T-cell (primary cell): ENCODE results near the gene BABAM1. TPM values are rescaled to one million over a fixed set of nuclear protein-coding genes. Genes with fewer than 3 reads are reported as not detected.

ENCODE experiments used
- ATAC-seq, 4 experiments: fragments of 200-7000 bp in 3 of 4; fragments of 150-1000 bp in 1 of 4; cut with Tn5 transposase; replicated peaks in 1 of 4; 1 replicate in 3 of 4; 2 replicates in 1 of 4; pipeline ENCODE4 v1.10.0; 2021; ENCODE audit warnings: moderate library complexity in 3 of 4, mild to moderate bottlenecking in 2 of 4, moderate number of reproducible peaks in 1 of 4
- CTCF ChIA-PET, 2 donors: fragments of 300-600 bp; sonication (Branson Sonifier 250); formaldehyde crosslinking; loops; one replicate each; lab custom pipeline; 2022; ENCODE audit warnings: antibody characterized with exemption in 2 of 2; lab: Charles Lee
- POLR2A ChIA-PET, 2 donors: fragments of 300-600 bp; sonication (Branson Sonifier 250); formaldehyde crosslinking; loops; one replicate each; lab custom pipeline; 2022; ENCODE audit warnings: antibody characterized with exemption in 2 of 2; lab: Charles Lee
- DNase-seq, 35 experiments: peaks; one replicate each; pipeline versions ENCODE4 v3.0.0 to v3.0.0-alpha.2; 2013 to 2023
- H3K27ac ChIP-seq: one replicate; pipeline ENCODE4 v1.5.1; 2013; ENCODE audit warnings: low read length
- H3K27me3 ChIP-seq, 2 experiments: replicated peaks in 1 of 2; 1 replicate in 1 of 2; 2 replicates in 1 of 2; pipeline versions ENCODE4 v1.6.1 to v1.7.0; 2013; ENCODE audit warnings: low read length in 1 of 2, mixed read lengths in 1 of 2; ENCODE audit not compliant: control insufficient read depth in 2 of 2, insufficient read depth in 2 of 2; ENCODE audit errors: extremely low read depth in 1 of 2
- H3K36me3 ChIP-seq, 2 donors: 1 replicate in 1 of 2; 2 replicates in 1 of 2; pipeline versions ENCODE4 v1.6.1 to v1.7.0; 2013; ENCODE audit warnings: low read length in 1 of 2; ENCODE audit not compliant: control insufficient read depth in 2 of 2, insufficient read depth in 1 of 2; ENCODE audit errors: extremely low read depth in 1 of 2
- H3K4me1 ChIP-seq, 2 experiments: 1 replicate in 1 of 2; 2 replicates in 1 of 2; pipeline versions ENCODE4 v1.6.1 to v1.7.0; 2013; ENCODE audit warnings: low read length in 2 of 2, mixed read lengths in 1 of 2; ENCODE audit not compliant: insufficient read depth in 2 of 2, control insufficient read depth in 1 of 2; ENCODE audit errors: extremely low read depth in 1 of 2
- H3K4me3 ChIP-seq, 2 donors: 1 replicate in 1 of 2; 2 replicates in 1 of 2; pipeline versions ENCODE4 v1.5.1 to v1.7.0; 2013; ENCODE audit warnings: mild to moderate bottlenecking in 2 of 2, low read length in 1 of 2, moderate library complexity in 1 of 2; ENCODE audit not compliant: control insufficient read depth in 1 of 2; ENCODE audit errors: extremely low read depth in 1 of 2
- H3K9me3 ChIP-seq: 2 replicates; pipeline ENCODE4 v1.7.0; 2013
- H3K27ac Mint-ChIP-seq, 2 donors: one replicate each; pipeline ENCODE4 v1.8.0; 2020 to 2021; ENCODE audit warnings: mild to moderate bottlenecking in 2 of 2, mixed read lengths in 2 of 2
- H3K27me3 Mint-ChIP-seq, 2 donors: one replicate each; pipeline ENCODE4 v1.8.0; 2021 to 2022; ENCODE audit warnings: mixed read lengths in 2 of 2
- H3K36me3 Mint-ChIP-seq: one replicate; pipeline ENCODE4 v1.8.0; 2021; ENCODE audit warnings: mixed read lengths
- H3K4me1 Mint-ChIP-seq, 3 donors: one replicate each; pipeline ENCODE4 v1.8.0; 2020 to 2022; ENCODE audit warnings: mixed read lengths in 3 of 3, mild to moderate bottlenecking in 1 of 3
- H3K4me3 Mint-ChIP-seq, 3 donors: one replicate each; pipeline ENCODE4 v1.8.0; 2020 to 2022; ENCODE audit warnings: mild to moderate bottlenecking in 3 of 3, mixed read lengths in 3 of 3, moderate library complexity in 3 of 3
- H3K9me3 Mint-ChIP-seq, 3 donors: one replicate each; pipeline ENCODE4 v1.8.0; 2020 to 2022; ENCODE audit warnings: mixed read lengths in 3 of 3
- WGBS: methylation state at CpG from one replicate; pipeline ENCODE4 v1.1.5; 2013; ENCODE audit warnings: missing lambda C conversion rate; ENCODE audit not compliant: insufficient coverage; 5-methylcytosine and 5-hydroxymethylcytosine counted together
- total RNA-seq, 35 experiments: library from RNA in 6 of 35; stranded (reverse) in 6 of 35; fragments of 120-200 nt in 1 of 35; gene quantifications; one replicate each; pipeline versions ENCODE4 v1.2.1 to v1.2.4 and lab custom pipeline; 2013 to 2026

The BABAM1 gene
- total RNA-seq, 5 donors from 2014 or later (not counting 1 experiment from before 2014, with no cell fraction given) = 76.7 to 130 (median 117) TPM

GRCh38 chr19:17256130-17256529 is 11.1 kb upstream of the BABAM1 start:
- no peaks in the 10 kb centered on the region for H3K27me3 Mint-ChIP-seq
- CTCF ChIA-PET = interaction anchor here (1.3 to 1.5 kb wide), 2 partner anchors 11 to 20 kb away, joined by 3 read pairs; no protein-coding TSS in a partner anchor

DNA sequence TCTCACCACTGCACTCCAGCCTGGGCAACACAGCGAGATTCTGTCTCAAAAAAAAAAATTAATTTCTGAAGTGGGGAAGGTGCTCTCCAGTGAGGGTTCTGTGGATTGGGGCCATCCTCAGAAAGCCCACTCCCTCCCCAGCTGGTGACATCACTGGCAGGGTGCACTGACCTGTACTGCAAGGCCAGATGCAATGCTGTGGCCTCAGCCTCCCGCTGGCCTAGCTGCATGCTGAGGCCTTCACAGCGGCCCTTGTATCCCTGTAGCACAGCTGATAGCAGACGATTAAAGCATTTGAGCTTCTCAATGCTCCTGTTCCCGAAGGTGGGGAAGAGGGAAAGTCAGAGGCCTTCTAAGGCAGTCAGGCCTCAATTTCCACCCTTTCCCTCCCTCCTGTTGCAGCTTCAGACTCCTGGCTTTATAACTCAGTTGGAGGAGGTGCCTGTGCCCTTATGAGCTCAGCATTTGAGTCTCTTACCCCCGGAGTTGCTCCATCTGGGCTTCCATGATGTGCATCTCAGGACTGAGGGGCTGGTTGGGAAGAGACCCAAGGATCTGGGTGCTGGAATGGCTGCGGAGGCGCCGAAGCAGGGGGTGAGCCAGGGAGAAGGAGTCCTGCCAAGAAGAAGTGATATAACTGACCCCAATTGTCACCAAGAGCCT is 8.0 kb upstream of the BABAM1 start:
- H3K4me3 Mint-ChIP-seq = no peak overlapping the region
- H3K9me3 ChIP-seq = no peaks in the 10 kb centered on the region
- H3K9me3 Mint-ChIP-seq = no peaks in the 10 kb centered on the region
- peaks cover 0 to 8% of the 10 kb centered on the region in 2 experiments for H3K27me3 ChIP-seq
- DNase-seq (no peak), ATAC-seq (no peak)
- WGBS = 88% methylated on average over 4 of the region's 9 CpGs
- CTCF ChIA-PET = interaction anchor here (0.6 to 1.2 kb wide), 3 partner anchors 37 to 129 kb away, joined by 3 read pairs; no protein-coding TSS in a partner anchor
- H3K36me3 Mint-ChIP-seq = no peaks in the 10 kb centered on the region
- peaks cover 0 to 7% of the 10 kb centered on the region in 2 experiments for H3K4me1 ChIP-seq
- no peaks in the 10 kb centered on the region for H3K36me3 ChIP-seq
- no peak overlapping the region for H3K27ac Mint-ChIP-seq
- H3K27ac ChIP-seq = no peak overlapping the region
- no peak overlapping the region for H3K4me3 ChIP-seq
- H3K27me3 Mint-ChIP-seq = no peaks in the 10 kb centered on the region
- peaks cover 5 to 6% (median 5%) of the 10 kb centered on the region in 3 donors for H3K4me1 Mint-ChIP-seq
- POLR2A ChIA-PET = interaction anchor here in 1 of 2 donors (0.6 kb wide), 1 partner anchor 7 kb away, joined by 7 read pairs; no protein-coding TSS in a partner anchor

More at GRCh38 chr19:17256130-17256529, 11.1 kb upstream of the BABAM1 start:
- Histone ChIP-seq H3K36me3 (no peaks in the 10 kb centered on the region), H3K4me3 (no peak overlapping the region), H3K27ac (no peak overlapping the region), H3K27me3 (peaks cover 0 to 13% of the 10 kb centered on the region in 2 experiments), H3K9me3 (no peaks in the 10 kb centered on the region), H3K4me1 (peaks cover 0 to 6% of the 10 kb centered on the region in 2 experiments)
- Mint-ChIP-seq H3K27ac (no peak overlapping the region), H3K4me3 (no peak overlapping the region), H3K4me1 (peaks cover 5 to 6% (median 5%) of the 10 kb centered on the region in 3 donors), H3K9me3 (no peaks in the 10 kb centered on the region), H3K36me3 (no peaks in the 10 kb centered on the region)
- ATAC-seq (no peak), DNase-seq (no peak)
- 65% methylated on average over 3 of the region's 3 CpGs for WGBS
- POLR2A ChIA-PET = interaction anchor here (0.5 to 0.6 kb wide), 2 partner anchors 39 to 68 kb away, joined by 4 to 16 read pairs; no protein-coding TSS in a partner anchor

DNA sequence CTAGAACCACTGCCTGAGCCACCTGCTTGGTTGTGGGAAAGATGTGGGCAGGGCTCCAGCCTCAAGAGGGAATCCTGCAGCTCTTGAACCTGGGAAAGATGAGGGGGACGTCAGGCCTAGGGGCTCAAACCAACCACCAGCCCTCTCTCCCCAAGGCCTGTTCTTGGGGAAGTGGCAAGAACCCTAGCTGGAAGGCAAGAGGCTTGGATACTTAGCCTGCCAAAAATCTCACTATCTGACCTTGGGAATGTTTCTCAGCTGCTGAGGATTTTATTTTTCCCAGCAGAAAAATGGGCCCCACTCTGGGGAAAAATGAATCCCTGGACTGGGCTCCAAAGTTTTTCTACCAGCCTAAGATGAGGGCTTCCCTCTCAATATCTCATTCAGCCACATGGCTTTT is 7.3 kb upstream of the BABAM1 start:
- Mint-ChIP-seq H3K4me1 (peaks cover 11 to 12% (median 12%) of the 10 kb centered on the region in 3 donors), H3K9me3 (no peaks in the 10 kb centered on the region)
- CTCF ChIA-PET = interaction anchor here (0.6 to 1.2 kb wide), 2 partner anchors 125 to 129 kb away, joined by 3 read pairs; no protein-coding TSS in a partner anchor

DNA sequence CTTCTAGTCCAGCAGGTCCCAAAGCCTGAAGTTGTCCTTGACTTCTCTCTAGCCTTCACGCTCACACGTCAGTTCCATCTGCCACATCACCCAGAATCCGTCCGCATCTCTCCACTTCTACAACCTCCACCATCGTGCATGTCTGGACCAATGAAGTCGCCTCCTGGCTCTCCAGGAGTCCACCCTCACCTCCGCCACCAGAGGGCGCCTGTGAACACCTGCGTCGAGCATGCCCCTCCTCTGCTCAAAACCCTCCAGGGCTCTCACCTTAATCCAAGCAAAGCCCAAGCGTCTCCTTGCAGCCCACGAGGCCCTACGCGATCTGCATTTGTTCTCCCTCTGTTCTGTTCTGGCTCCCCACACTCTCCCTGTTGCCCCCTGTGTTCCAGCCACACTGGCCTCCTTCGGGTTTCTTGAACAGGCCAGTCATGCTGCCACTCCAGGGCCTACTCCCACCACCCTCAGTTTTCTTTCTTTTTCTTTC is 6.4 kb upstream of the BABAM1 start:
- no peaks in the 10 kb centered on the region for H3K36me3 ChIP-seq
- H3K4me3 ChIP-seq = no peak overlapping the region
- no peaks in the 10 kb centered on the region for H3K9me3 ChIP-seq
- Mint-ChIP-seq H3K36me3 (no peaks in the 10 kb centered on the region), H3K4me3 (no peak overlapping the region), H3K27ac (no peak overlapping the region), H3K4me1 (peaks cover 13% of the 10 kb centered on the region in 3 donors), H3K27me3 (no peaks in the 10 kb centered on the region), H3K9me3 (no peaks in the 10 kb centered on the region)
- H3K27me3 ChIP-seq = peaks cover 0 to 4% of the 10 kb centered on the region in 2 experiments
- ChIA-PET CTCF (interaction anchor here (0.6 to 1.2 kb wide), 5 partner anchors 29 to 750 kb away, joined by 3 to 5 read pairs (median 4); no protein-coding TSS in a partner anchor), POLR2A (no interaction called here)
- DNase-seq (peak; percentile 74 to 94 (median 86)), ATAC-seq (peak; percentile 98 to 100 (median 99))
- peaks cover 8 to 15% of the 10 kb centered on the region in 2 experiments for H3K4me1 ChIP-seq
- H3K27ac ChIP-seq = no peak overlapping the region
- 11% methylated on average over 14 of the region's 15 CpGs for WGBS

More for the DNA sequence above, 7.3 kb upstream of the BABAM1 start:
- H3K27ac Mint-ChIP-seq = no peak overlapping the region
- no peak overlapping the region for H3K27ac ChIP-seq
- H3K27me3 ChIP-seq = peaks cover 0 to 8% of the 10 kb centered on the region in 2 experiments
- POLR2A ChIA-PET = no interaction called here
- no peaks in the 10 kb centered on the region for H3K27me3 Mint-ChIP-seq
- no peak for ATAC-seq
- H3K4me3 Mint-ChIP-seq = no peak overlapping the region
- no CpG with 5 or more reads among the region's 1 CpG for WGBS
- H3K36me3 Mint-ChIP-seq = no peaks in the 10 kb centered on the region
- H3K4me1 ChIP-seq = peaks cover 4 to 13% of the 10 kb centered on the region in 2 experiments
- DNase-seq = no peak
- H3K36me3 ChIP-seq = no peaks in the 10 kb centered on the region
- H3K9me3 ChIP-seq = no peaks in the 10 kb centered on the region
- no peak overlapping the region for H3K4me3 ChIP-seq

- Histone ChIP-seq H3K4me1 (peaks cover 8 to 25% of the 10 kb centered on the region in 2 experiments), H3K9me3 (no peaks in the 10 kb centered on the region), H3K27me3 (peaks cover 0 to 4% of the 10 kb centered on the region in 2 experiments), H3K4me3 (no peak overlapping the region), H3K27ac (no peak overlapping the region), H3K36me3 (no peaks in the 10 kb centered on the region)
- no peaks in the 10 kb centered on the region for H3K36me3 Mint-ChIP-seq
- ChIA-PET POLR2A (no interaction called here), CTCF (no interaction called here)
- no peak overlapping the region for H3K27ac Mint-ChIP-seq
- DNase-seq = no peak
- peaks cover 22 to 23% (median 22%) of the 10 kb centered on the region in 3 donors for H3K4me1 Mint-ChIP-seq
- no peaks in the 10 kb centered on the region for H3K27me3 Mint-ChIP-seq
- 94% methylated on average over 15 of the region's 16 CpGs for WGBS
- no peaks in the 10 kb centered on the region for H3K9me3 Mint-ChIP-seq
- no peak for ATAC-seq
- H3K4me3 Mint-ChIP-seq = no peak overlapping the region
Observed at GRCh38 chr19:17262557-17262956, 4.7 kb upstream of the BABAM1 start.
